Tibial nerve (tissue), 4 donors: ENCODE results near the gene SDC1.

Source experiments
- CTCF ChIP-seq, 5 experiments: fragments of 200-600 bp in 3 of 5; fragments of 450-650 bp in 2 of 5; sonication (generic) in 3 of 5; IDR thresholded peaks; one replicate each; pipeline ENCODE4 v1.5.1; 2016 to 2019; ENCODE audit warnings: antibody characterized with exemption in 5 of 5, mild to moderate bottlenecking in 3 of 5, moderate library complexity in 2 of 5
- EP300 ChIP-seq, 2 donors: sonication (generic); formaldehyde crosslinking; IDR thresholded peaks; one replicate each; pipeline ENCODE4 v1.6.1; 2017; ENCODE audit warnings: antibody characterized with exemption in 2 of 2, mild to moderate bottlenecking in 1 of 2
- POLR2A ChIP-seq, 2 donors: fragments of 450-650 bp; IDR thresholded peaks; one replicate each; pipeline ENCODE4 v1.6.1; 2017; ENCODE audit warnings: antibody characterized with exemption in 2 of 2, mild to moderate bottlenecking in 2 of 2, moderate library complexity in 2 of 2

DNA sequence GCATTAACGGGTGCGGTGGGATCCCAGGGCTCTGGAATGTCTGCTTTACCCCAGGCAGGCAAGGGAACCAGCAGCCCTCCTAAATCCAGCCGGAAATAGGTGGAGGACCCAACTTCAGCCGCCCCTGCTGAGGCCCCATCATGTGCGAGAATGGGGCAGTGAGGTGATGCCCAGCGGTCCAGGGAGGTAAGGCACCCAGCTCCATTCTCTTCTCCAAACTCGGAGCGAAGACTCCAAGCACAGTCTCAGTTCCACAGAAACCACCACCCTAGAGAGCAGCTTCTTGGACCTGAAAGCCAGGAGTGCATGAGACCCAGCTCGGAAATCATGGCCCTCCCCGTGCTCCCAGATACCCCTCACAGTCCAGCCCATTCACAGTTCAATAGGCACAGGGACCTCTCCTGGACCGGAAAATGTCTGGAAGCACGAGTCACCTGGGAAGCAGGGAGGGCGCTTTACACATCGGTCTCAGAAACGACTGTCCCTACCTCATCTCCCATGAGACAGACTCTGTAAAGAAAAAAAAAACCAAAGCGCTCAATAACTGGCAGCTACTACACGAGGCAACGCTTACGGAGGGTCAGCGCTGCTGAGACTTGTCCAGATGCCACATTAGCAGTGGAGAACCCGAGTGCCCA is 2.0 kb downstream of the SDC1 start:
- TF ChIP-seq CTCF (IDR thresholded peaks at IDR 0.05) (no peak), EP300 (IDR thresholded peaks at IDR 0.05) (no peak), POLR2A (IDR thresholded peaks at IDR 0.05) (no peak)
